Breast epithelium (tissue), 3 donors: ENCODE results near the gene ZNF747.

Source experiments
- CTCF ChIP-seq, 3 donors: fragments of 450-650 bp; IDR thresholded peaks; one replicate each; pipeline ENCODE4 v1.5.1; 2016 to 2017; ENCODE audit warnings: antibody characterized with exemption in 3 of 3, mild to moderate bottlenecking in 3 of 3, moderate library complexity in 3 of 3
- POLR2A ChIP-seq: fragments of 450-650 bp; IDR thresholded peaks from one replicate; pipeline ENCODE4 v1.6.1; 2016; ENCODE audit warnings: antibody characterized with exemption, mild to moderate bottlenecking, moderate library complexity

DNA sequence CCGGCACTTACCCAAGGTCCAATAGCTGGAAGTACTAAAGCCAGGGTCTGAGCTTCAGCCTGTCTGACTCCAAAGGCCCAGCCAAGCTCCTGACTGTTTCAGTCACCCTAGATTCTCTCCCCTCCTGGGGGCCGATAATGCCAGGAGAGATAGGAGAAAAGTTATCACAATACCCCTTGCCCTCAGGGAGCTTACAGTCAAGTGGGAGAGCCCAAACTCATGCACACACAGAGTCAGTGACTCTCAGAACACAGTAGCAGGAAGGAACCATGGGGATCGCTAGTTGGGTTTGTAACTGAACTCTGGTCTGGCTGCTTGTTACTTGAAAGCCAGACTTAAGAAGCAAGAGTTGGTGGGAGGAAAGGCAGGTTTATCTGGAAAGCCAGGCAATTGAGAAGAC, 23.1 kb downstream of the ZNF747 start:
- TF ChIP-seq CTCF (IDR thresholded peaks at IDR 0.05) = no peak
- no peak for TF ChIP-seq POLR2A
